HCT116 (cell line): ENCODE measurements around the gene ZNF804A. TPM values are rescaled to one million over a fixed set of nuclear protein-coding genes. Genes with fewer than 3 reads are reported as not detected.

Source experiments
- ATAC-seq: fragments of 200-7000 bp; cut with Tn5 transposase; 2 replicates; pipeline ENCODE4 v1.9.1; 2020; ENCODE audit warnings: mild to moderate bottlenecking, moderate library complexity
- Bru-seq: library from RNA; stranded (reverse); fragments of 400-500 nt; gene quantifications from one replicate; lab custom pipeline; 2021; lab: Mats Ljungman, UMichigan
- BruChase-seq, 2 experiments: library from RNA; stranded (reverse); fragments of 400-500 nt; gene quantifications; one replicate each; lab custom pipeline; 2021; lab: Mats Ljungman, UMichigan
- BruUV-seq: library from RNA; stranded (reverse); fragments of 400-500 nt; replicated peaks from 2 replicates; lab custom pipeline; 2021; lab: Mats Ljungman, UMichigan
- CTCF ChIA-PET: fragments of 300-600 bp; sonication (Branson Sonifier 250); formaldehyde crosslinking; loops from one replicate; lab custom pipeline; 2021; ENCODE audit warnings: antibody characterized with exemption; lab: Charles Lee
- POLR2A ChIA-PET: fragments of 300-600, 350-600 bp; sonication (Branson Sonifier 250); formaldehyde crosslinking; loops from one replicate; lab custom pipeline; 2021; ENCODE audit warnings: antibody characterized with exemption; lab: Charles Lee
- RAD21 ChIA-PET, 2 experiments: fragments of 300-600 bp; sonication (Branson Sonifier 250); formaldehyde crosslinking; loops; one replicate each; lab custom pipeline; 2023; ENCODE audit warnings: low total read pairs in 2 of 2; ENCODE audit not compliant: uncharacterized antibody in 2 of 2, unreplicated experiment in 2 of 2, low non-redundant PET in 1 of 2; lab: Charles Lee
- DNase-seq: peaks from one replicate; pipeline ENCODE4 v3.0.0-alpha.2; 2010; ENCODE audit warnings: low read depth, low spot score
- H2AFZ ChIP-seq: fragments of 200-600 bp; shearing (Covaris generic), sonication (generic); 2 replicates; pipeline ENCODE4 v1.6.1; 2017; ENCODE audit warnings: low read depth, mixed run types, mixed read lengths, antibody characterized with exemption, low read length; ENCODE audit not compliant: poor library complexity, severe bottlenecking
- H3K27ac ChIP-seq: 2 replicates; pipeline ENCODE4 v1.5.1; 2012; ENCODE audit warnings: low read depth, low read length
- H3K27me3 ChIP-seq: fragments of 200-600 bp; sonication (generic); 2 replicates; pipeline ENCODE4 v1.6.1; 2016; ENCODE audit warnings: mixed run types, low read length, mixed read lengths; ENCODE audit not compliant: insufficient read depth
- H3K36me3 ChIP-seq, 2 experiments: fragments of 200-500 bp in 1 of 2; fragments of 200-600 bp in 1 of 2; sonication (Bioruptor generic) in 1 of 2; sonication (generic) in 1 of 2; 2 replicates each; pipeline versions ENCODE4 v1.5.1 to v1.6.1; 2014 to 2016; ENCODE audit warnings: low read length in 2 of 2, inconsistent platforms in 1 of 2, mixed read lengths in 1 of 2, mixed run types in 1 of 2; ENCODE audit not compliant: insufficient read depth in 2 of 2, control insufficient read depth in 1 of 2
- H3K4me1 ChIP-seq, 2 experiments: fragments of 200-600 bp in 1 of 2; sonication (generic) in 1 of 2; 2 replicates each; pipeline versions ENCODE4 v1.5.1 to v1.6.1; 2012 to 2017; ENCODE audit warnings: low read length in 2 of 2, inconsistent platforms in 1 of 2, mild to moderate bottlenecking in 1 of 2, mixed read lengths in 1 of 2, mixed run types in 1 of 2, moderate library complexity in 1 of 2; ENCODE audit not compliant: insufficient read depth in 2 of 2, control insufficient read depth in 1 of 2
- H3K4me2 ChIP-seq: fragments of 200-600 bp; sonication (generic); 2 replicates; pipeline ENCODE4 v1.6.1; 2017; ENCODE audit warnings: mixed run types, low read length, mixed read lengths
- H3K4me3 ChIP-seq, 2 experiments: fragments of 200-600 bp in 1 of 2; sonication (generic) in 1 of 2; replicated peaks in 1 of 2; 2 replicates each; pipeline ENCODE4 v1.5.1; 2011 to 2016; ENCODE audit warnings: low read length in 2 of 2, control low read depth in 1 of 2, low read depth in 1 of 2, mild to moderate bottlenecking in 1 of 2, mixed read lengths in 1 of 2, mixed run types in 1 of 2
- H3K79me2 ChIP-seq: fragments of 200-600 bp; sonication (generic); 2 replicates; pipeline ENCODE4 v1.6.1; 2017; ENCODE audit warnings: mild to moderate bottlenecking, mixed run types, low read length, moderate library complexity, mixed read lengths; ENCODE audit not compliant: insufficient read depth
- H3K9ac ChIP-seq: fragments of 200-600 bp; sonication (generic); 2 replicates; pipeline ENCODE4 v1.6.1; 2016; ENCODE audit warnings: low read length, mixed read lengths
- H3K9me2 ChIP-seq: fragments of 200-600 bp; sonication (generic), shearing (Covaris generic); 2 replicates; pipeline ENCODE4 v1.6.1; 2017; ENCODE audit warnings: mixed run types, mild to moderate bottlenecking, moderate library complexity; ENCODE audit not compliant: insufficient read depth
- H3K9me3 ChIP-seq, 2 experiments: fragments of 200-500 bp in 1 of 2; fragments of 200-600 bp in 1 of 2; sonication (Bioruptor generic) in 1 of 2; sonication (generic) in 1 of 2; 2 replicates each; pipeline ENCODE4 v1.6.1; 2014 to 2017; ENCODE audit warnings: low read length in 2 of 2, mixed read lengths in 2 of 2, inconsistent platforms in 1 of 2, low read depth in 1 of 2, mild to moderate bottlenecking in 1 of 2, mixed run types in 1 of 2, moderate library complexity in 1 of 2; ENCODE audit not compliant: control insufficient read depth in 1 of 2, insufficient read depth in 1 of 2
- H4K20me1 ChIP-seq: fragments of 200-600 bp; sonication (generic), shearing (Covaris generic); 2 replicates; pipeline ENCODE4 v1.6.1; 2017; ENCODE audit warnings: mixed run types, mild to moderate bottlenecking, moderate library complexity; ENCODE audit not compliant: insufficient read depth
- CEBPB ChIP-seq: IDR thresholded peaks from 2 replicates; pipeline ENCODE4 v1.6.1; 2012; ENCODE audit warnings: low read depth
- ELF1 ChIP-seq: IDR thresholded peaks from 2 replicates; pipeline ENCODE4 v1.6.1; 2012; ENCODE audit warnings: low read depth, borderline replicate concordance
- EZH2 ChIP-seq: fragments of 200-600 bp; sonication (generic); IDR thresholded peaks from 2 replicates; pipeline ENCODE4 v1.6.1; 2017; ENCODE audit warnings: antibody characterized with exemption, mixed run types
- EZH2phosphoT487 ChIP-seq: fragments of 200-600 bp; IDR thresholded peaks from 2 replicates; pipeline ENCODE4 v1.6.1; 2018; ENCODE audit warnings: antibody characterized with exemption, borderline replicate concordance
- JUND ChIP-seq: IDR thresholded peaks from 2 replicates; pipeline ENCODE4 v1.6.1; 2012
- POLR2AphosphoS5 ChIP-seq: IDR thresholded peaks from 2 replicates; pipeline ENCODE4 v1.6.1; 2011; ENCODE audit warnings: mild to moderate bottlenecking, low read depth, low read length, moderate library complexity
- YY1 ChIP-seq: IDR thresholded peaks from 2 replicates; pipeline ENCODE4 v1.6.1; 2011; ENCODE audit warnings: low read length, low read depth, moderate library complexity, mild to moderate bottlenecking; ENCODE audit not compliant: insufficient replicate concordance; ENCODE audit errors: extremely low read depth
- ZNF274 ChIP-seq: fragments of 200-500 bp; sonication (Bioruptor generic); IDR thresholded peaks from 2 replicates; pipeline ENCODE4 v1.6.1; 2014; ENCODE audit warnings: mild to moderate bottlenecking, low read depth, low read length, inconsistent platforms
- intact Hi-C: fragments of 100-400 bp; cut with micrococcal nuclease; formaldehyde crosslinking; loops from 2 replicates; pipeline ENCODE4 v1.10.0; 2022
- long read RNA-seq: library from polyadenylated mRNA; unstranded; transcript quantifications from one replicate; pipeline ENCODE4 v2.0.0, GENCODE V29; 2021; ENCODE audit not compliant: unreplicated experiment
- polyA plus RNA-seq: library from polyadenylated mRNA; unstranded; fragments of >200 nt; gene quantifications from 2 replicates; pipeline ENCODE4 v1.2.1, GENCODE V29; 2012; ENCODE audit warnings: missing spikeins
- total RNA-seq: library from RNA; stranded (reverse); gene quantifications from one replicate; pipeline ENCODE4 v1.2.1, GENCODE V29; 2021; ENCODE audit not compliant: unreplicated experiment
- TF ChIP-seq, protein P1 (sequence below): IDR thresholded peaks from 2 replicates; pipeline ENCODE4 v1.6.1; 2011; ENCODE audit warnings: mild to moderate bottlenecking, low read length, moderate library complexity; ENCODE audit not compliant: insufficient replicate concordance; ENCODE audit errors: extremely low read depth
- TF ChIP-seq, protein P2 (sequence below), 3 experiments: fragments of 200-600 bp in 1 of 3; sonication (generic) in 1 of 3; IDR thresholded peaks in 2 of 3; conservative IDR thresholded peaks in 1 of 3; 2 replicates each; pipeline ENCODE4 v1.5.1; 2012 to 2017; ENCODE audit warnings: low read depth in 2 of 3, low read length in 2 of 3, antibody characterized with exemption in 1 of 3, borderline replicate concordance in 1 of 3, control low read depth in 1 of 3, mild to moderate bottlenecking in 1 of 3, mixed read lengths in 1 of 3, mixed run types in 1 of 3, moderate library complexity in 1 of 3; ENCODE audit not compliant: insufficient read depth in 1 of 3

ZNF804A gene
- total RNA-seq (0.61 TPM), Bru-seq, nascent RNA (percentile 32 among the genes with signal in this experiment), BruChase-seq, experiment 1, labeled RNA remaining after a 6-hour chase (percentile 25 among the genes with signal in this experiment), BruChase-seq, experiment 2, labeled RNA remaining after a 2-hour chase (percentile 33 among the genes with signal in this experiment)
- 0.06 and 0.20 TPM in 2 replicates for polyA plus RNA-seq
- long read RNA-seq, result 0 reads

DNA sequence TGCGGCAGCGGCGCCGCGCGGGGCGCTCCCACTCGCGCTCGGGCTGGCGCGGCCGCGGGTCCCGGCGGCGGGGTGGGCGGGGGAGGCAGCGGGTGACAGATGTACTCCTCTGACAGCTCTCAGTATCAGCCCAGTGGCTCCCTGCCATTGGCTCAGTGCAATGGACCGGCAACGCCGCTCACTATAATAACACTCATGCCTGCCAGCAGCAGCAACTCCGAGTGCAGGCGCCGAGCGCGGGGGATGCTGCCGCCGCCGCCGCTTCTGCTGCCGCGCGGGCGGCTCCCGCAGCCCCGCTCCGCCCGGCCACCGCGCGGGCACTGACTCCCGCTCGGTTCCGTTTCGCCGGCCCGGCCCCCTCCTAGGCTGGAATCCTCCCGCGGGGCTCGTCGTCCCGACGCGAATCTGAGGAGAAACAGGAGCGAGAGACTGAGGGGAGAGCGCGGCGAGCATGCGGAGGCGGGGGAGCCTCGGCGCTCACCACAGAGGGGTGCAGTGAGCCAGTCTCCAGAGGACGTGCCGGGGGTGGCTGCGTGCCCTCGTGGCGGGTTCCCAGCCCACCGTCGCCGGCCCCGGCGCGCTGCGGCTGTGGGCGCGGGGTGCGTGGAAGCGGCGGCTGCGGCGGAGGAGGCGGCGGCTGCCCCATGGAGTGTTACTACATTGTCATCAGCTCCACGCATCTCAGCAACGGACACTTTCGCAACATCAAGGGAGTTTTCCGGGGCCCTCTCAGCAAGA lies at the start of gene ZNF804A:
Gene ZNF804A (plus strand): TSS at position 214 of the 738 bp plus-strand sequence. CDS start 431 bp downstream, at position 645.
- H4K20me1 ChIP-seq, result 0 out of 2 replicates have a peak, but pooled peaks cover 3% of the 10 kb centered on the region
- TF ChIP-seq POLR2AphosphoS5 (no peak), EZH2phosphoT487 (no peak), JUND (no peak), EZH2 (no peak)
- TF ChIP-seq, all 23 proteins: peak for 0
- Histone ChIP-seq H3K27ac (peak within 1 kb of the TSS; percentile 55), H3K27me3 (no peaks in the 10 kb centered on the region), H2AFZ (peak within 1 kb of the TSS; percentile 54), H3K9me3 (no peaks in the 10 kb centered on the region), H3K4me3 (peak within 1 kb of the TSS; percentile 41 to 61), H3K36me3 (no peaks in the 10 kb centered on the region), H3K4me2 (peak within 1 kb of the TSS; percentile 76), H3K9ac (peak within 1 kb of the TSS; percentile 63), H3K79me2 (peaks cover 17% of the 10 kb centered on the region; the same call in 1 of the 2 replicates), H3K9me2 (no peaks in the 10 kb centered on the region), H3K4me1 (peaks cover 0 to 16% of the 10 kb centered on the region in 2 experiments; a peak in 2 of 4 replicates)
- RAD21 ChIA-PET, result no interaction called here
- DNase-seq, result no peak
- CTCF ChIA-PET, result interaction anchor here (1.2 kb wide), 1 partner anchor 13 kb away, joined by 3 read pairs; no protein-coding TSS in a partner anchor
- POLR2A ChIA-PET, result no interaction called here
- intact Hi-C loops, result no loop called here
- BruUV-seq, result no TSS peak
- peak; percentile 63 for ATAC-seq

DNA sequence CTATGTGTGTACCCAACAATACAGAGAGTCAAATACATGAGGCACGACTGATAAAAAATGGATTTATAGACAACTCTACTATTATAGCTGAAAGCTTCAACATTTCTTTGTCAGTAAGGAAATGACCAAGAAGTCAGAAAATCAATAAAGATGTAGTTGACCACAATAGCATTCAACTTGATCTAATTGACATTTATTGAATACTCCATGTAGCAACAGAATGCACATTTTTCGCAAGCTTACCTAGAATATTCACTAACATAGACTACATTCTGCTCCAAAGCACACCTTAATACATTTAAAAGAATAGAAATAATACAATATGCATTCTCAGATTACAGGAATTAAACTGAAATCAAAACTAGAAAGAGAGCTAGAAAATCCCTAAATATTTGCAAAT lies 49.2 kb upstream of the ZNF804A start:
- H3K9me2 ChIP-seq, result no peaks in the 10 kb centered on the region
- H3K27ac ChIP-seq, result no peak overlapping the region
- H3K9me3 ChIP-seq, result no peaks in the 10 kb centered on the region
- H3K4me1 ChIP-seq, result no peaks in the 10 kb centered on the region
- ChIA-PET POLR2A (no interaction called here), CTCF (no interaction called here), RAD21 (no interaction called here)
- intact Hi-C loops, result no loop called here
- H2AFZ ChIP-seq, result no peak overlapping the region
- no peak for DNase-seq
- no peaks in the 10 kb centered on the region for H3K79me2 ChIP-seq
- BruUV-seq, result no TSS peak
- H4K20me1 ChIP-seq, result no peaks in the 10 kb centered on the region
- no peaks in the 10 kb centered on the region for H3K27me3 ChIP-seq
- H3K9ac ChIP-seq, result no peak overlapping the region
- no peak for ATAC-seq
- H3K36me3 ChIP-seq, result no peaks in the 10 kb centered on the region
- H3K4me2 ChIP-seq, result no peak overlapping the region
- no peak overlapping the region for H3K4me3 ChIP-seq
- TF ChIP-seq ELF1, result no peak
- TF ChIP-seq POLR2AphosphoS5, result no peak
- no peak for TF ChIP-seq EZH2phosphoT487
- TF ChIP-seq CEBPB, result no peak
- TF ChIP-seq, protein P1, sequence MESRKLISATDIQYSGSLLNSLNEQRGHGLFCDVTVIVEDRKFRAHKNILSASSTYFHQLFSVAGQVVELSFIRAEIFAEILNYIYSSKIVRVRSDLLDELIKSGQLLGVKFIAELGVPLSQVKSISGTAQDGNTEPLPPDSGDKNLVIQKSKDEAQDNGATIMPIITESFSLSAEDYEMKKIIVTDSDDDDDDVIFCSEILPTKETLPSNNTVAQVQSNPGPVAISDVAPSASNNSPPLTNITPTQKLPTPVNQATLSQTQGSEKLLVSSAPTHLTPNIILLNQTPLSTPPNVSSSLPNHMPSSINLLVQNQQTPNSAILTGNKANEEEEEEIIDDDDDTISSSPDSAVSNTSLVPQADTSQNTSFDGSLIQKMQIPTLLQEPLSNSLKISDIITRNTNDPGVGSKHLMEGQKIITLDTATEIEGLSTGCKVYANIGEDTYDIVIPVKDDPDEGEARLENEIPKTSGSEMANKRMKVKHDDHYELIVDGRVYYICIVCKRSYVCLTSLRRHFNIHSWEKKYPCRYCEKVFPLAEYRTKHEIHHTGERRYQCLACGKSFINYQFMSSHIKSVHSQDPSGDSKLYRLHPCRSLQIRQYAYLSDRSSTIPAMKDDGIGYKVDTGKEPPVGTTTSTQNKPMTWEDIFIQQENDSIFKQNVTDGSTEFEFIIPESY, result no peak
- no peak for TF ChIP-seq YY1
- TF ChIP-seq ZNF274, result no peak
- TF ChIP-seq, protein P2, sequence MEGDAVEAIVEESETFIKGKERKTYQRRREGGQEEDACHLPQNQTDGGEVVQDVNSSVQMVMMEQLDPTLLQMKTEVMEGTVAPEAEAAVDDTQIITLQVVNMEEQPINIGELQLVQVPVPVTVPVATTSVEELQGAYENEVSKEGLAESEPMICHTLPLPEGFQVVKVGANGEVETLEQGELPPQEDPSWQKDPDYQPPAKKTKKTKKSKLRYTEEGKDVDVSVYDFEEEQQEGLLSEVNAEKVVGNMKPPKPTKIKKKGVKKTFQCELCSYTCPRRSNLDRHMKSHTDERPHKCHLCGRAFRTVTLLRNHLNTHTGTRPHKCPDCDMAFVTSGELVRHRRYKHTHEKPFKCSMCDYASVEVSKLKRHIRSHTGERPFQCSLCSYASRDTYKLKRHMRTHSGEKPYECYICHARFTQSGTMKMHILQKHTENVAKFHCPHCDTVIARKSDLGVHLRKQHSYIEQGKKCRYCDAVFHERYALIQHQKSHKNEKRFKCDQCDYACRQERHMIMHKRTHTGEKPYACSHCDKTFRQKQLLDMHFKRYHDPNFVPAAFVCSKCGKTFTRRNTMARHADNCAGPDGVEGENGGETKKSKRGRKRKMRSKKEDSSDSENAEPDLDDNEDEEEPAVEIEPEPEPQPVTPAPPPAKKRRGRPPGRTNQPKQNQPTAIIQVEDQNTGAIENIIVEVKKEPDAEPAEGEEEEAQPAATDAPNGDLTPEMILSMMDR (IDR thresholded peaks at IDR 0.05 in 2 of 3, conservative IDR thresholded peaks at IDR 0.05 in 1 of 3; ENCODE audit: borderline replicate concordance in 1 of 3, insufficient read depth in 1 of 3, low read depth in 2 of 3, low read length in 2 of 3), result no peak
- TF ChIP-seq EZH2, result no peak
